Vagina (tissue), 2 donors: ENCODE results near the gene VEZF1. TPM values are rescaled to one million over a fixed set of nuclear protein-coding genes. Genes with fewer than 3 reads are reported as not detected.

Experiments
- DNase-seq, 2 donors: peaks; one replicate each; pipeline ENCODE4 v3.0.0-alpha.2; 2017; ENCODE audit errors: extremely low spot score in 2 of 2
- H3K27ac ChIP-seq: fragments of 200-600 bp; sonication (generic); one replicate; pipeline ENCODE4 v1.5.1; 2019
- H3K27me3 ChIP-seq: fragments of 200-600 bp; sonication (generic); one replicate; pipeline ENCODE4 v1.5.1; 2019
- H3K36me3 ChIP-seq, 2 donors: fragments of 200-600 bp; sonication (generic); one replicate each; pipeline ENCODE4 v1.5.1; 2017 to 2019
- H3K4me1 ChIP-seq: fragments of 200-600 bp; sonication (generic); one replicate; pipeline ENCODE4 v1.5.1; 2019
- H3K4me3 ChIP-seq, 2 donors: fragments of 200-600 bp; sonication (generic); 1 replicate in 1 of 2; 2 replicates in 1 of 2; pipeline ENCODE4 v1.5.1; 2016 to 2019
- H3K9me3 ChIP-seq: fragments of 200-600 bp; sonication (generic); one replicate; pipeline ENCODE4 v1.5.1; 2019
- POLR2A ChIP-seq, 2 donors: fragments of 450-650 bp; IDR thresholded peaks; one replicate each; pipeline ENCODE4 v1.6.1; 2017; ENCODE audit warnings: antibody characterized with exemption in 2 of 2, mild to moderate bottlenecking in 2 of 2, moderate library complexity in 2 of 2
- POLR2AphosphoS5 ChIP-seq, 2 donors: sonication (generic); formaldehyde crosslinking; IDR thresholded peaks; one replicate each; pipeline ENCODE4 v1.9.0; 2017; ENCODE audit warnings: antibody characterized with exemption in 2 of 2, mild to moderate bottlenecking in 2 of 2, low read depth in 1 of 2; ENCODE audit not compliant: insufficient read depth in 1 of 2
- intact Hi-C: fragments of 100-400 bp; cut with DNase I; formaldehyde crosslinking; loops from one replicate; pipeline ENCODE4 v1.15.1; 2023
- total RNA-seq: library from RNA; depleted of rRNA; stranded (reverse); fragments of >200 nt; gene quantifications from one replicate; pipeline ENCODE4 v1.2.3, GENCODE V29; 2016
- TF ChIP-seq, protein P1 (sequence below), 3 experiments: fragments of 450-650 bp in 2 of 3; fragments of 200-600 bp in 1 of 3; sonication (generic) in 1 of 3; IDR thresholded peaks; one replicate each; pipeline ENCODE4 v1.5.1; 2017 to 2019; ENCODE audit warnings: antibody characterized with exemption in 3 of 3, mild to moderate bottlenecking in 2 of 3, moderate library complexity in 2 of 3

Gene VEZF1
- total RNA-seq, 1 donor from 2014 or later, result 86.2 TPM

DNA sequence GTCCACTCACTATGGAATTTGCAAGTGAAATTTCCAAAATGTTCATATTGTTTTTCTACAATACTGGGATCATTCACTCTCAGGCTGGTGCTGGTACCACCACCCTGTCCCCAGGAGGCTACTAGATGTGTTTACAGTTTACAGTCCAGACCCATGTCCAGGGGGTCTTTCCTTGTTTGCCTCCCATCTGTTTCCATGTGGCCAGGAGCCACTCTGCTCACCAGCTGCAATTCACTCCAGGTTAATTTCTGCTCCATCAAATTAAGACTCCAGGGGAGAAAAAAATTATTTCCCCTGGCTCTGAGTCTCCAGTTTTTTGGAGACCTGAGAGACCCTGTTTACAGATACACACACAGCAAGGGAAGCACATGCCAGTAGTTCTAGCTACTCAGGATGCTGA lies 31.5 kb upstream of the VEZF1 start:
- Histone ChIP-seq H3K9me3 (no peaks in the 10 kb centered on the region), H3K27ac (no peak overlapping the region), H3K27me3 (no peaks in the 10 kb centered on the region), H3K4me1 (no peaks in the 10 kb centered on the region), H3K36me3 (no peaks in the 10 kb centered on the region), H3K4me3 (no peak overlapping the region)
- intact Hi-C loops, result loop anchor here (10.0 kb wide), 1 partner anchor 95 kb away; no protein-coding TSS in a partner anchor
- TF ChIP-seq, protein P1, sequence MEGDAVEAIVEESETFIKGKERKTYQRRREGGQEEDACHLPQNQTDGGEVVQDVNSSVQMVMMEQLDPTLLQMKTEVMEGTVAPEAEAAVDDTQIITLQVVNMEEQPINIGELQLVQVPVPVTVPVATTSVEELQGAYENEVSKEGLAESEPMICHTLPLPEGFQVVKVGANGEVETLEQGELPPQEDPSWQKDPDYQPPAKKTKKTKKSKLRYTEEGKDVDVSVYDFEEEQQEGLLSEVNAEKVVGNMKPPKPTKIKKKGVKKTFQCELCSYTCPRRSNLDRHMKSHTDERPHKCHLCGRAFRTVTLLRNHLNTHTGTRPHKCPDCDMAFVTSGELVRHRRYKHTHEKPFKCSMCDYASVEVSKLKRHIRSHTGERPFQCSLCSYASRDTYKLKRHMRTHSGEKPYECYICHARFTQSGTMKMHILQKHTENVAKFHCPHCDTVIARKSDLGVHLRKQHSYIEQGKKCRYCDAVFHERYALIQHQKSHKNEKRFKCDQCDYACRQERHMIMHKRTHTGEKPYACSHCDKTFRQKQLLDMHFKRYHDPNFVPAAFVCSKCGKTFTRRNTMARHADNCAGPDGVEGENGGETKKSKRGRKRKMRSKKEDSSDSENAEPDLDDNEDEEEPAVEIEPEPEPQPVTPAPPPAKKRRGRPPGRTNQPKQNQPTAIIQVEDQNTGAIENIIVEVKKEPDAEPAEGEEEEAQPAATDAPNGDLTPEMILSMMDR (IDR thresholded peaks at IDR 0.05), result no peak
- no peak for TF ChIP-seq POLR2AphosphoS5 (IDR thresholded peaks at IDR 0.05; ENCODE audit: insufficient read depth in 1 of 2, low read depth in 1 of 2)
- no peak for TF ChIP-seq POLR2A (IDR thresholded peaks at IDR 0.05)
- no peak for DNase-seq

DNA sequence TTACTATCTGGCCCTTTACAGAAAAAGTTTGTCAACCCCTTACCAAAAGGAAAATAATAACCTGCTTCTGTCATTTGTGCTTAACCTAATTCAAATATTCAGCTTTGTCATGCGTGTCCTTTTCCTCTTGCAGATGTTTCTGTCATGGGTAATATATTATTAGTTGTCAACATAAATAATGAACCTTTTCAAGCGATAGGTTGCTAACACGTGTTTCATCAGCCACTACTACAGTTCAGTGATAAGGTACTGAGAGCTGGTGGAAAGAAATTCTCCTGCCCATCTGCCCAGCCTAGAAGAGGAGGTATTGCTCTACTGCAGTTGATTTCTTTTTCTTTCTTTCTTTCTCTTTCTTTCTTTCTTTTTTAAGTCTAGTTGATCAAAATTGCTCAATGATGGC lies 31.0 kb upstream of the VEZF1 start:
- TF ChIP-seq POLR2A (IDR thresholded peaks at IDR 0.05), result no peak
- no peak for TF ChIP-seq POLR2AphosphoS5 (IDR thresholded peaks at IDR 0.05; ENCODE audit: insufficient read depth in 1 of 2, low read depth in 1 of 2)
- TF ChIP-seq, protein P1 (IDR thresholded peaks at IDR 0.05), result no peak
- no peaks in the 10 kb centered on the region for H3K9me3 ChIP-seq
- no peaks in the 10 kb centered on the region for H3K36me3 ChIP-seq
- H3K27ac ChIP-seq, result no peak overlapping the region
- no peak for DNase-seq
- H3K27me3 ChIP-seq, result no peaks in the 10 kb centered on the region
- H3K4me1 ChIP-seq, result no peaks in the 10 kb centered on the region
- H3K4me3 ChIP-seq, result no peak overlapping the region
- intact Hi-C loops, result loop anchor here (10.0 kb wide), 1 partner anchor 96 kb away; no protein-coding TSS in a partner anchor

DNA sequence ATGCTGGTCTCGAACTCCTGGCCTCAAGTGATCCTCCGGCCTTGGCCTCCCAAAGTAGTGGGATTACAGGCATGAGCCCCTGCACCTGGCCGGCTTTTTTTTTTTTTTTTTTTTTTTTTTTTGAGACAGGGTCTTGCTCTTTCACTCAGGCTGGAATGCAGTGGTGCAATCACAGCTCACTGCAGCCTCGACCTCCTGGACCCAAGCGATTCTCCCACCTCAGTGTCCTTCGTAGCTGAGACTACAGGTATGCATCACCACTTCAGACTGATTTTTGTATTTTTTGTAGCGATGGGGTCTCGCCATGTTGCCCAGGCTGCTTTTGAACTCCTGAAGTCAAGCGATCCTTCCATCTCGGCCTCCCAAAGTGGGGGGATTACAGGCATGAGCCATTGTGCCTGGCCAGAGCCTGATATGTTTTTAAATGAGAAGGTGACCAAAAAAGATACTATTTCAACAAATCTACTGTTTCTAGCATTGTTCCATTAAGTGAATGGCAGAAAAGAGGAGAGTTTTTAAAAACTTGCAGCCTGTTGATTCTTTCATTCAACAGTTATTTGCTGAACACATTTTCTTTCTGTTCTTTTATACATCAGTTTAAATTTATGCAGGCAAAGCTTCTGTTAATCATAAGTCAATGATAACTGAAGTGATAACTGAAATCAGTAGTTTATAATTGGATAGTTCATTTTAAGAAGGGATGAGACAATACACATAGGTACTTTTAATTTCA lies 22.2 kb upstream of the VEZF1 start:
- peaks cover 0 to 6% of the 10 kb centered on the region in 2 donors for H3K36me3 ChIP-seq
- intact Hi-C loops, result loop anchor here (10.0 kb wide), 1 partner anchor 105 kb away; no protein-coding TSS in a partner anchor
- H3K27me3 ChIP-seq, result no peaks in the 10 kb centered on the region
- no peak overlapping the region for H3K27ac ChIP-seq
- H3K4me1 ChIP-seq, result peaks cover 16% of the 10 kb centered on the region
- TF ChIP-seq POLR2A (IDR thresholded peaks at IDR 0.05), result no peak
- TF ChIP-seq, protein P1 (IDR thresholded peaks at IDR 0.05), result no peak
- TF ChIP-seq POLR2AphosphoS5 (IDR thresholded peaks at IDR 0.05; ENCODE audit: insufficient read depth in 1 of 2, low read depth in 1 of 2), result no peak
- no peak overlapping the region for H3K4me3 ChIP-seq
- no peaks in the 10 kb centered on the region for H3K9me3 ChIP-seq
- DNase-seq, result no peak

- Histone ChIP-seq H3K4me3 (peak overlapping the region; percentile 85 to 86), H3K4me1 (peaks cover 38% of the 10 kb centered on the region), H3K27me3 (no peaks in the 10 kb centered on the region), H3K36me3 (peaks cover 0 to 26% of the 10 kb centered on the region in 2 donors), H3K27ac (peak overlapping the region; percentile 97), H3K9me3 (no peaks in the 10 kb centered on the region)
- intact Hi-C loops, result loop anchor here (5.0 kb wide), 1 partner anchor 79 kb away; no protein-coding TSS in a partner anchor
- no peak for DNase-seq
- TF ChIP-seq, protein P1 (IDR thresholded peaks at IDR 0.05), result no peak
- TF ChIP-seq POLR2A (IDR thresholded peaks at IDR 0.05) (no peak), POLR2AphosphoS5 (IDR thresholded peaks at IDR 0.05; ENCODE audit: insufficient read depth in 1 of 2, low read depth in 1 of 2) (no peak)
These were observed 20.0 kb upstream of the VEZF1 start for GRCh38 chr17:58007781-58008706.
